HUDEP-2 (cell line): ENCODE results near the gene KATNAL2.
"Not testable (repeated sequence)": the region's sequence is repeated elsewhere in the genome, so short reads cannot be mapped to it uniquely, and the experiment has no call there.

Source experiments
- DNase-seq, 76 experiments: peaks; one replicate each; lab custom pipeline; 2025; ENCODE audit not compliant: unreplicated experiment in 76 of 76; lab: John Stamatoyannopoulos, UW

The KATNAL2 gene

GRCh38 chr18:47030887-47031286, 113.5 kb downstream of the KATNAL2 start:
- DNase-seq, result not testable (repeated sequence)

DNA sequence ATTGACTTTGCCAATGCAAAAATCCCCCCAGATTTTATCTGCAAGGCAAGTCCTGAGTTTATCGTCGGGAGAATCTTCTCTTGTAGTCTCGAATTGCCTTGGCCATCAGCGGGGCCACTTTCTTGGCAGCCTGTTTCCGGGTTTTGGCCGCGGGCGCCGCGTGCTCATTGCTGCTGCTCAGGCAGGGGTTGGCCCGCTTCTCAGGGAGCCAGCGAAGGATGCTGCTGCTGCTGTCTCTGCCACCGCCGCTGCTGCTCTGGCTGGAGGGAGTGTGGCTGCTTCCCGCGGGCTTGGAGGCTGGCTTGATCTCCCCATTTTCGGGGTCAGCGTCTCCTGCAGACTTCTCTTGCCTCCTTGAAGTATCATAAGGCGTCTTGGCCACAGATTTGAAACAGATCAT, 115.5 kb downstream of the KATNAL2 start:
- no peak for DNase-seq

GRCh38 chr18:47034591-47034990, 117.2 kb downstream of the KATNAL2 start:
- DNase-seq, result not testable (repeated sequence)

DNA sequence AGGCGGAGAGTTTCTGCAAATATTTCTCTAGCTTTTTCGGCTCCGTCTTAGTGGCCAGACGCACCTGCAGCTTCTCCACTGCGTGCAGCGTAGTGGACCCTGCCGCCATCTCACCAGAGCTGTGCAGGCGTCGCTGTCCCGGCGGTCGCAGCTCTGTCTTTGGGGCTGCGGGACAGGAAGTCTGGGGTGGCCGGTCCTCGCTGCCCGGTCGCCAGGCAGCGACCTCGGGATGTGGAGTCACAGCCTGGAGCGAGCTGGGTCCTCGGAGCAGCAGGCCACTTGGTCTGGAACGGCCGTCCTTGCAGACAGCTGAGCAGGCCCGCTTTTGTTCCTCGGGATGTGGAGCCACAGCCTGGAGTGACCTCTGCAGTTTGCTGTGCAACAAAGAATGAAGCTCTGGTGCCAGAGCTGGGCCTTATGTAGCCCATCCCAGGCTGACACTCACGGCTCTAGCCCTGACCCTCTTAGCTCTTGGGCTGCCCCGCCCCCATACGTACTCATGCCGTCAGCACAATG, 117.8 kb downstream of the KATNAL2 start, which contains the start of gene ELOA2:
Gene ELOA2 (minus strand): TSS at position 466 of the 516 bp plus-strand sequence. CDS start 357 bp downstream, at position 109.
- no peak for DNase-seq

DNA sequence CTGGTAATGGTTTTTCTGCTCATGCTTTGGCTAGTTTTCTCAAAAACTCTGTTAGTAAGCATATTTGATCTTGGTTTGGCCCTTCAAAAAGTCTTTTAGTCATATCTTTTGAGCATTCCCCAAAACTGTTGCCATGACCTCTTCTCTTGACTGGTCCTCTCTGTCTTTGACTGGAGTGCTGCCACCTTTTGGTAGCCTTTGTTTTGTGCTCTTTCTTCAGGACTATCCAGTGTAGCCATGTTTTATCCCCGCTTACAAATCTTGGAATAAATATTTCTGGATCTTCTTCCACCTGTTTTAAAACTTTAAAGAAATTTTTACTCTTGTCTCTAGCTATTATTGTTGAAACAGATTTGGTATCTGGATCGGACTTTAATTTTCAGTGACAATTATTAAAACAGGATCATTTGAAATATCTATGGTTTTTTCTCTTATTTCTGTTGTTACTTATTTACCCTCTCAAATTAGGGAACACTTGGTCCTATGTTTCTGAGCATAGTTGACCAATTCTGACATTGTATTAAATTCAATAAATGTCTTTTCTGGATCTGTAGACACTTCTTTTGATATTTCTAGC, 119.0 kb downstream of the KATNAL2 start:
- peak in 26 of 76 experiments; percentile 1 to 57 (median 16) for DNase-seq

- no peak for DNase-seq
Observed at GRCh38 chr18:47036927-47037578, 119.7 kb downstream of the KATNAL2 start.

DNA sequence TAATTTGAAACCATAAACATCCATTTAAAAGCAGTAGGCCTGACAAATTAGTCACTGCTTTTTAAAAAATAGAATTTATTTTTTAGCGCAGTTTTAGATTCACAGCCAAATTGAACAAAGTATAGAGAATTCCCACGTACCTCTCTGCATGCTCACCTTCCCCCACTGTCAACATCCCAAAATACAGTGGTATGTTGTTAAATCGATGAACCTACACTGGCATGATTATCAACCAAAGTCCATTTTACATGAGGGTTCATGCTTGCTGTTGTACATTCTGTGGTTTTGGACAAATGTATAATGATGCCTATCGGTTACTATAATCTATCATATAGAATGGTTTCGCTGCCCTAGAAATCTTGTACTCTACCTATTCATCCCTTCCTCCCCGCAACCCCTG, 123.6 kb downstream of the KATNAL2 start:
- no peak for DNase-seq

- peak in 19 of 76 experiments; percentile 2 to 43 (median 15) for DNase-seq
Observed at GRCh38 chr18:47050468-47050867, 133.1 kb downstream of the KATNAL2 start.

- no peak for DNase-seq
Observed at GRCh38 chr18:47054369-47054768, 137.0 kb downstream of the KATNAL2 start.

DNA sequence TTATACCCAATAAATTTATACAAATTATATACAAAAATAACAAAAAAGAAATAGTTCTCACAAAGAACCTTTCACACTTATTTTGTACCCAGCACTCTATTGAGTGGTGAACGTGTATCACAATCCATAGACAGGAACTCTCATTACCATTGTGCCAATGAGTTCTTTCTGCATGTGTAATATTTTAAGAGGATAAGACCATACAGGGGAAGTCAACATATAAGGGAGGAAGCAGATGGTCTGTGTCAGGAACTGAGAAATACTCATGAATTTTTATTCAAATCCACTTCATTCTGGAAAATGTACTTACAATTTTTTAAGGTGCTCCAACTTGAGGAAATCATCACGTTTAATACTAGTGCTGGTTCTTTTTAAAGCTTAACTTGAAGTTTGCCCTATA, 145.1 kb downstream of the KATNAL2 start:
- DNase-seq, result no peak

DNA sequence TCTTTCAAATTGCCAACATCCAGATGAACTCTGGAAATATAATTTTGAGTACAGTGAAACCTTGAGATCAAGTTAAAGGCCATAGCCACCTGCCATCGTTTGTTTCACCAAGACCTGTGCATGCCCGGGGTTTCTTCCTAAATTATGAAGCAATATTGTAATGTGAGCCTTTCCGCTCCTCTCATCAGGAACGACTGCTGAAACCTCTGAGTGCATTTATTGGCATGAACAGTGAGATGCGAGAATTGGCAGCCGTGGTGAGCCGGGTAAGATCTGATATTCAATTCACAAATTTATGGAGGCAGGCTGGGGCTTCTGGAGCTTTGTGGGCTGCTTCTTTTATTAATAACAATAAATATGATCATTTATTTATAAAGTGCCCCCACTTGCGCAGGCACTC, 145.7 kb downstream of the KATNAL2 start:
- no peak for DNase-seq

DNA sequence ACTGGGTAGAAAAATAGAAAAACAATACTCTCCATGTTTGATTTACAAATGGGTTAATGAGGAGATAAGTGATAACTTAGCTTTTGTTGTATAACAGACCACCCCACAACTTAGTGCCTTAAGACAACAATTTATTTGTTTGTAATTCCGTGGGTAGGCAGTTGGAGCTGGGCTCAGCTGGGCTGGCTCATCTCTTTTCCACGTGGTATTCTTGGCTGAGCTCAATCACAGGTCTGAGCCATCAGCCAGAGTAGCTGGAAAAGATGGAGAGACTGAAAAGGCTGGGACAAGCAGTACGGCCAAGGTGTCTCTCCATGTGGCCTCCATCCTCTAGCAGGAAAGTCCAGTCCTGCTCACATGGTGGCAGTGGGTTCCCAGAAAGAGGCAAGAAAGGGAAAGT, 150.2 kb downstream of the KATNAL2 start:
- DNase-seq, result no peak

GRCh38 chr18:47075098-47075883, 157.9 kb downstream of the KATNAL2 start:
- DNase-seq, result no peak

GRCh38 chr18:47077111-47077510, 159.7 kb downstream of the KATNAL2 start:
- no peak for DNase-seq

- no peak for DNase-seq
Observed at GRCh38 chr18:47080872-47081271, 163.5 kb downstream of the KATNAL2 start.

DNA sequence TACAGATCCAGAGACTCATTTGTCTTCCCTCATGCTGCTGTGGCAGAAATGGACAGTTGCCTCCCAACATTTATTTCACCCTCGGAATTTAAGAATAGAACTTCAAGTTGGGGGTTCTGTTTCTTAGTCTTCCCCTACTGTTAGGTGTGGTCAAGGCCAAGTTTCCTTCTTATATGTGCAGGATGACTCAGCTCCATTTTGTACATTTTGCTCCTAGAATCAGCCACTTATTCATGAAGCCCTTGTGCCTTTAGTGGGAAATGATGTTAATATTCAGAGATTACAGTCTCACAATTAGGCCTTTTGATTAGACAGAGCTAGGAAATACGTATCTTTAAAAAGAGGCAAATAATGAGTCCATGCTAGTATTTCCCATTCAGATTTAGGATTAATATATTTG, 164.2 kb downstream of the KATNAL2 start:
- DNase-seq, result no peak

DNA sequence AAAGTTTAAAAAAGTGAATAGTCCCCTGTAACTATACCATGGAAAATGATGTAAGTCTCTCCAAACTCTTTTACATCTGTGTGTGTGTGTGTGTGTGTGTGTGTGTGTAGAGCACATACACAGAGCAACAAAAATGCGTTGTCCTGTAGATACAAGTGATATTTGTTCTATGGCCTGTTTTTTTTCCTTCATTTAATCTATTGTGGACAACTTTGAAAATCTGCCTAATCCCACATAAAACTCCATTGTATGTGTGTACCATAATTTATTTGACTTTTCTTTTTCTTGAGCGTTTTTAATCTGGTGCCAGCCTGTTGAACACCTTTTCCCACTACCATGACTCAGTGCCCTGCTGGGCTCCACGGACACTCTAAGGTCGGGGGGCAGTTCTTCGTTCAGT, 170.3 kb downstream of the KATNAL2 start:
- DNase-seq, result no peak

DNA sequence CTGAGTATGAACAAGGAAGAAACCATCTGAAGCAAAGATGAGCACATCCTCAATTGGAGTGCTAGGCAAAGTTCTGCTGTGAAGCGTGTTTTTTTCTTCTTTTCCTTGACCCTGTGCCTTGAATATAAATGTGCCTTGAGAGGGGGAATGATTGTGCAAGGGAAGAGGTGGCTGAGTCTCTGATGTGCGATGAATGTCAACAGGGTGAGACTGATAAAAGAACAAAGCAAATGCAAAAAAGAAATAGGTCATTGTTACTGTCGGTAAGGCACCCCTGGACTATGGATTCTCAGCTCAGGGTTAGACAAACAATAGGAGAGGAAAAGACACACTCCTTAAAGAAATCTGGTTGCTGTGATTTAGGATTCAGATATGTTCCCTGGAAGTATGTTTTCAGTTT, 178.4 kb downstream of the KATNAL2 start:
- DNase-seq, result no peak

GRCh38 chr18:47100212-47100831, 182.9 kb downstream of the KATNAL2 start:
- DNase-seq, result peak in 65 of 76 experiments; percentile 1 to 76 (median 38)

DNA sequence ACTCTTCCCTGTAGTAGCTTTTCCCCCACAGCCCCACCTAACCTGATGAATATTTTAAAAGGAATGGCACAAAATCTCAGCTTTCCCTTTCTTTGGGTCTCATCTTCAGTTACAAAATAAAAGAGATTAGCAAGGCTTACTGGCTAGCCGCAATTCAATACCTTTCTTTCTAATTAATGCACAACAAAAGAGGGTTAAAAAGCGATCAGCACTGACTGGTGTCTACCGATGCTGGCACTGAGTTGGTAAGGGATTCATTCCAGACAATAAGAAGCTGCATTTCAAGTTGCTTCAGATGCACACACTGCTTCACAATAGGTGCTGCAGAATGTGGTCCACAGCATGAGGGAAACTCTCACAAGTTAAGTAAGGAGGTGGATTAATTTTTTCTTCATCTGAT, 191.0 kb downstream of the KATNAL2 start:
- no peak for DNase-seq

- DNase-seq, result no peak
Observed at GRCh38 chr18:47108998-47109405, 191.6 kb downstream of the KATNAL2 start.
